Ectodermal cell (in vitro differentiated cells): ENCODE data around the gene KHK.
A peak's percentile ranks its signal among the peaks of the same experiment; 100 is the strongest.

Source experiments
- H3K27ac ChIP-seq: 2 replicates; pipeline ENCODE4 v1.7.0; 2013; ENCODE audit warnings: mild to moderate bottlenecking, low read depth, low read length; ENCODE audit not compliant: insufficient read depth, poor library complexity, severe bottlenecking
- H3K27me3 ChIP-seq: 2 replicates; pipeline ENCODE4 v1.7.0; 2013; ENCODE audit warnings: mild to moderate bottlenecking, low read length; ENCODE audit not compliant: insufficient read depth, control insufficient read depth, poor library complexity, severe bottlenecking
- H3K36me3 ChIP-seq: one replicate; pipeline ENCODE4 v1.7.0; 2013; ENCODE audit warnings: low read length; ENCODE audit not compliant: control insufficient read depth, insufficient read depth
- H3K4me1 ChIP-seq: one replicate; pipeline ENCODE4 v1.7.0; 2013; ENCODE audit warnings: low read length; ENCODE audit not compliant: control insufficient read depth, insufficient read depth
- H3K4me3 ChIP-seq: 2 replicates; pipeline ENCODE4 v1.7.0; 2013; ENCODE audit warnings: low read depth, low read length, control low read depth; ENCODE audit not compliant: insufficient read depth
- H3K9me3 ChIP-seq: 2 replicates; pipeline ENCODE4 v1.7.0; 2013; ENCODE audit warnings: mild to moderate bottlenecking, low read length, moderate library complexity; ENCODE audit not compliant: control insufficient read depth
- WGBS, 2 experiments: methylation state at CpG; one replicate each; pipeline ENCODE4 v1.1.7; 2013; ENCODE audit warnings: missing lambda C conversion rate in 2 of 2; 5-methylcytosine and 5-hydroxymethylcytosine counted together

Gene KHK

DNA sequence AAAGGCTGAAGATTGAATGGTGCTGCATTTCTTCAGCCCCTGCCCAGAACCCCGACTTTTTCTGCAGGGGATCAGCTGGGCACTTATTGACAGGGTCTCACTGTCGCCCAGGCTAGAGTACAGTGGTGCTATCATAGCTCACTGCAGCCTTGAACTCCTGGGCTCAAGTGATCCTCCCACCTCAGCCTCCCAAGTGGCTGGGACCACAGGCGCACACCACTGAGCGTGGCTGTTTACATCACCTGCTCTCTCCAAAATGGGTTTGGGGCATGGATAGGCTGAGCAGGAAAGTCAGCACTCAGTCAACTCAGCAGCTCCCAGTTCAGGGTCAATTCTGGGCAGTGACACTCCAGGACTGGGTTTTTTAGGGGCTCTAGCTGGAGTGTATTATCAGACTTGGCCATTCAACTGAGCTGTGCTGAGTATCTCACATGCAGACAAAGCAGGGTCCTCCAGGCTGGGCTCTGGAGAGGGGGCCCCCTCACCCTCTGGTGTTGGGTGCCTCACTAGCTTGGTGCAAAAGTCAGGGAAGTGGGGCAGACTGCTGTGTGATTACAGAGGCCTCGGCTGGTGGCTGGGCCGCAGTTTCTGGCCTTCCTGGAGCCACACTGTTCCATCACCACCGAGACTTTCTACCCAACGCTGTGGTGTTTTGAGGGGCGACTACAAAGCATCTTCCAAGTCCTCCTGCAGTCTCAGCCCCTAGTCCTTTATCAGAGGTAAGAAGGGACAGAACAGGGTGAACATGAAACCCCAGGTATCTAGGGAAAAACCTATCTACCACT, 41.5 kb downstream of the KHK start:
- no peak overlapping the region for H3K4me3 ChIP-seq
- 88 to 91% methylated on average over 9 of the region's 9 CpGs for WGBS, 2 experiments
- H3K36me3 ChIP-seq = peaks cover 12% of the 10 kb centered on the region

GRCh38 chr2:27128668-27129571, 42.3 kb downstream of the KHK start:
- Histone ChIP-seq H3K4me3 (no peak overlapping the region), H3K36me3 (peaks cover 12% of the 10 kb centered on the region), H3K4me1 (peaks cover 7% of the 10 kb centered on the region), H3K27ac (no peak overlapping the region), H3K27me3 (peaks cover 10% of the 10 kb centered on the region), H3K9me3 (no peaks in the 10 kb centered on the region)
- whole genome bisulfite sequencing, 2 experiments = 91 to 95% methylated on average over 9 to 11 of the region's 11 CpGs

More for the DNA sequence above, 41.5 kb downstream of the KHK start:
- Histone ChIP-seq H3K4me1 (peaks cover 6% of the 10 kb centered on the region), H3K27ac (no peak overlapping the region), H3K9me3 (no peaks in the 10 kb centered on the region), H3K27me3 (peaks cover 16% of the 10 kb centered on the region)

DNA sequence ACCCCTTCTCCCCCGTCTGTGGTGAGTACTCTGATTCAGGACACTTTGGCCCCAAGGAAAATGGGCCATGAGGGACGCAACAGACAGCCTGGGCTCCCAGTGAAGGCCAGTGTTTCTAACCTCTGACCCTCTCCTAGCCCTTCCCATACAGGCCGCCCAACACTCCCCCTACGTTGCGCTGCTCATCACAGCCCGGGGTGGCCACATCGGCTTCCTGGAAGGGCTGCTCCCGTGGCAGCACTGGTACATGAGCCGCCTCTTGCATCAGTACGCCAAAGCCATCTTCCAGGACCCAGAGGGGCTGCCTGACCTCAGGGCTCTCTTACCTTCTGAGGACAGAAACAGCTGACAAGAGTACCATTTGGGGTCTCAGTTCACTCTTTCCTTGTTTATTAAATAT, 43.8 kb downstream of the KHK start:
- Histone ChIP-seq H3K27me3 (no peaks in the 10 kb centered on the region), H3K36me3 (peaks cover 12% of the 10 kb centered on the region), H3K4me1 (peaks cover 6% of the 10 kb centered on the region), H3K9me3 (no peaks in the 10 kb centered on the region), H3K27ac (no peak overlapping the region), H3K4me3 (no peak overlapping the region)
- WGBS, 2 experiments = 93 to 95% methylated on average over 10 of the region's 10 CpGs

DNA sequence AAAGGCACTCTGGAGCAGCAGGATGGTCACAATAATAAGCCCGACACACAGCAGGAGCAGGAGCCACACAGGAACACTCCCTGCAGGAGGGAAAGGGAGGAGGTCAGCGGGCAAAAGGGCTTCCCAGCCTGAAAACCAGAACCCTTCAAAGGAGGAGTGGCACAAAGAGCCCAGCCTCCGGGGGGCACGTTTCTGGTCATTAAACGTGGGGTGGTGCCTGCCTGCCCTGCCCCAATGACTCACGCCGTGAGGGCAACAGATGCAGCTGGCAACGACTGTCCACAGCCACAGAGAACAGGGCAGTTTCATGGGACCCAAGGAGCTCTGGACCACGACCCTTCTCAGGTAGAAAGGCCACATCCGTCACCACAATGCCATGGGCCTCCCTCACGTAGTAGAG, 44.9 kb downstream of the KHK start:
- no peak overlapping the region for H3K4me3 ChIP-seq
- 93 to 94% methylated on average over 11 of the region's 11 CpGs for WGBS, 2 experiments
- no peak overlapping the region for H3K27ac ChIP-seq
- H3K9me3 ChIP-seq = no peaks in the 10 kb centered on the region
- peaks cover 6% of the 10 kb centered on the region for H3K4me1 ChIP-seq
- peaks cover 12% of the 10 kb centered on the region for H3K36me3 ChIP-seq
- H3K27me3 ChIP-seq = no peaks in the 10 kb centered on the region

DNA sequence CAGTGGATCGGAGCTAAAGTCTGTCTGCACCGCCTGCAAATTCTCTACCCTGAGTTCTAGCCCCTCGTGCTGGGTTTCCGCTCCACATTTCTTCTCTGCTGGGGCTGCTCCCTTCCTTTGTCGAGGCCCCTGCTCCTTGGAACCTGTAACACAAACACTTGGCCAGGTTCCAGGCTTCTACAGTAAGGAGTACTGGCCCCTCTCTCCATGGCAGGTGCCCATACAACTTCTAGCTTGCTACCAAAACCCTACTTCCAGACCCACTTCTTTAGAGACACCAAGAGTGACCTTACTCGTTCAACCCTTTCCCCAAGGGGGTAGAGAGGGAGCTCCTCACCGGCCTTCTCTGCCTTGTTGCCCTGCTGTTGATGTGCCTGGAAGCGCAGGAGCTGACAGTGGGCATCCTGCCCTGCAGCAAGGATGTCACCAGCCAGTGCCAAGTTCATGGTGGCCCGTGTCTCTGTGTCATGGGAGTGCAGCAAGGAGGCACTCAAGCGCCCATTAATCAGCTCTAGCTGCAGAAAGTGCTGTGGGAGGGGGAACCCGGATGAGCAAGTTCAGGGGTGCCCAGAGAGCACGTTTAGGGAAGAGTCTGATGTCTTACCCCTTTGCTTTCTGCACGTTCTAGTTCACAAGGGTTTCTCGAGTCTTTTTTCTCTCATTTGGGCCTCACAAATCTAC, 46.8 kb downstream of the KHK start:
- 57 to 60% methylated on average over 14 of the region's 14 CpGs for WGBS, 2 experiments
- H3K4me1 ChIP-seq = peaks cover 6% of the 10 kb centered on the region
- no peak overlapping the region for H3K27ac ChIP-seq
- H3K9me3 ChIP-seq = no peaks in the 10 kb centered on the region
- H3K36me3 ChIP-seq = peaks cover 12% of the 10 kb centered on the region
- peak overlapping the region; percentile 99 for H3K4me3 ChIP-seq
- no peaks in the 10 kb centered on the region for H3K27me3 ChIP-seq

- 0% methylated on average over 86 of the region's 86 CpGs for WGBS, 2 experiments
- H3K27ac ChIP-seq = peak within 1 kb of the TSS; percentile 36
- peaks cover 12% of the 10 kb centered on the region for H3K36me3 ChIP-seq
- peak within 1 kb of the TSS; percentile 99 for H3K4me3 ChIP-seq
- H3K27me3 ChIP-seq = no peaks in the 10 kb centered on the region
- H3K4me1 ChIP-seq = peaks cover 6% of the 10 kb centered on the region
- no peaks in the 10 kb centered on the region for H3K9me3 ChIP-seq
These were observed 47.6 kb downstream of the KHK start, which contains the start of gene PREB for GRCh38 chr2:27133905-27134780. Gene PREB (minus strand): TSS chr2:27134636. CDS start chr2:27134421, 215 bp downstream.

DNA sequence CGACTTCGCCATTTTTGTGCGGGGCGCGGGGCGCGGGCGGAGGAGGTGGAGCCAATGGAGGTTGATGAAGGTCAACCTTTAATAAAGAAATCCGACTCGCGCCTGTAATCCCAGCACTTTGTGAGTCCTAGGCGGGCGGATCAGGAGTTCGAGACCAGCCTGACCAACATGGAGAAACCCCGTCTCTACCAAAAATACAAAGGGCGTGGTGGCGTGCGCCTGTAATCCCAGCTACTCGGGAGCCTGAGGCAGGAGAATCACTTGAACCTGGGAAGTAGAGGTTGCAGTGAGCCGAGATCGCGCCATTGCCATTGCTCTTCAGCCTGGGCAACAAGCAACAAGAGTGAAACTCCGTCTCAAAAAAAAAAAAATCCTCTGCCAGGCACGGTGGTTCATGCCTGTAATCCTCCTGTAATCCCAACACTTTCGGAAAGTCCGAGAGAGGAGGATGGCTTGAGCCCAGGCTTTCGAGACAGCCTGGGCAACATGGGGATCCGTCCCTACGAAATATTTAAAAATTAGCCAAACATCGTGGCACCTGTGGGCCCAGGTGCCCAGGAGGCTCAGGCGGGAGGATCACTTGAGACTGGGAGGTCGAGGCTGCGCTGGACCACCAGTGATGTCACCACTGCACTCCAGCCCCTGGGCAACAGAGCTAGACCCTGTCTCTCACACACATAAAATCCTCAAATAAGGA, 48.4 kb downstream of the KHK start:
- no peaks in the 10 kb centered on the region for H3K27me3 ChIP-seq
- H3K4me1 ChIP-seq = peaks cover 6% of the 10 kb centered on the region
- peak overlapping the region; percentile 99 for H3K4me3 ChIP-seq
- 55% methylated on average over 33 of the region's 33 CpGs for WGBS, 2 experiments
- peaks cover 12% of the 10 kb centered on the region for H3K36me3 ChIP-seq
- no peak overlapping the region for H3K27ac ChIP-seq
- H3K9me3 ChIP-seq = no peaks in the 10 kb centered on the region

GRCh38 chr2:27135478-27135955, 48.9 kb downstream of the KHK start:
- Histone ChIP-seq H3K36me3 (peaks cover 12% of the 10 kb centered on the region), H3K27ac (no peak overlapping the region), H3K4me3 (no peak overlapping the region), H3K9me3 (no peaks in the 10 kb centered on the region), H3K4me1 (peaks cover 6% of the 10 kb centered on the region), H3K27me3 (no peaks in the 10 kb centered on the region)
- 93 to 95% methylated on average over 12 of the region's 12 CpGs for WGBS, 2 experiments

- no peaks in the 10 kb centered on the region for H3K9me3 ChIP-seq
- H3K36me3 ChIP-seq = peaks cover 9% of the 10 kb centered on the region
- 92 to 95% methylated on average over 7 of the region's 7 CpGs for WGBS, 2 experiments
- H3K27me3 ChIP-seq = no peaks in the 10 kb centered on the region
- no peak overlapping the region for H3K4me3 ChIP-seq
- peaks cover 6% of the 10 kb centered on the region for H3K4me1 ChIP-seq
- no peak overlapping the region for H3K27ac ChIP-seq
These were observed 50.2 kb downstream of the KHK start for GRCh38 chr2:27136751-27137150.
